Mucosa of descending colon (tissue), 3 donors: ENCODE data around the gene CAB39. TPM values are rescaled to one million over a fixed set of nuclear protein-coding genes. Genes with fewer than 3 reads are reported as not detected.

ENCODE experiments used
- ATAC-seq: fragments of 200-7000 bp; cut with Tn5 transposase; one replicate; pipeline ENCODE4 v1.9.1; 2020; ENCODE audit warnings: mild to moderate bottlenecking, moderate library complexity
- DNase-seq, 3 donors: peaks; one replicate each; pipeline ENCODE4 v3.0.0-alpha.2; 2020
- H3K36me3 ChIP-seq: fragments of 200-600 bp; one replicate; pipeline ENCODE4 v1.8.0; 2021; ENCODE audit warnings: low read depth, mild to moderate bottlenecking
- H3K4me1 ChIP-seq: fragments of 200-600 bp; one replicate; pipeline ENCODE4 v1.8.0; 2021; ENCODE audit warnings: low read depth, mild to moderate bottlenecking
- H3K4me3 ChIP-seq: fragments of 200-600 bp; one replicate; pipeline ENCODE4 v1.8.0; 2021; ENCODE audit warnings: mild to moderate bottlenecking
- H3K9me3 ChIP-seq: fragments of 200-600 bp; one replicate; pipeline ENCODE4 v1.8.0; 2021; ENCODE audit warnings: mild to moderate bottlenecking
- CTCF ChIP-seq: fragments of 200-600 bp; IDR thresholded peaks from one replicate; pipeline ENCODE4 v1.8.0; 2022; ENCODE audit warnings: antibody characterized with exemption, mild to moderate bottlenecking
- intact Hi-C, 2 donors: fragments of 100-400 bp; cut with DNase I in 1 of 2; cut with micrococcal nuclease in 1 of 2; formaldehyde crosslinking; loops; one replicate each; pipeline versions ENCODE4 v1.11.0 to v1.11.1; 2022; cut with DNase I, micrococcal nuclease
- total RNA-seq, 3 donors: library from RNA; stranded (reverse); fragmentation: NEBNext Ultra II Directional in 2 of 3; extraction: Animal tissue kit (Norgen Biotek cat#: 25700) in 2 of 3; gene quantifications; one replicate each; pipeline versions ENCODE4 v1.2.1 to v1.2.4, GENCODE V29; 2021 to 2023
- donor health status: DM: no; HTN: no; CAD: no; lungs with moderate emphysema.
- donor health status: DM: no; HTN: no; CAD: no.
- donor health status: DM: no; HTN: yes; CAD: no.

The CAB39 gene
- total RNA-seq, 3 donors from 2014 or later = 112 to 155 (median 115) TPM

GRCh38 chr2:230764346-230764745, 51.7 kb downstream of the CAB39 start:
- DNase-seq = no peak
- intact Hi-C loops = no loop called here
- Histone ChIP-seq H3K4me1 (no peaks in the 10 kb centered on the region), H3K36me3 (no peaks in the 10 kb centered on the region), H3K4me3 (no peak overlapping the region), H3K9me3 (no peaks in the 10 kb centered on the region)
- ATAC-seq = no peak
- TF ChIP-seq CTCF = no peak

GRCh38 chr2:230765611-230766300, 53.1 kb downstream of the CAB39 start:
- no peak for TF ChIP-seq CTCF
- no peak overlapping the region for H3K4me3 ChIP-seq
- ATAC-seq (no peak), DNase-seq (no peak)
- H3K4me1 ChIP-seq = no peaks in the 10 kb centered on the region
- no peaks in the 10 kb centered on the region for H3K9me3 ChIP-seq
- intact Hi-C loops = no loop called here
- H3K36me3 ChIP-seq = no peaks in the 10 kb centered on the region

- no peaks in the 10 kb centered on the region for H3K4me1 ChIP-seq
- no peak for ATAC-seq
- no peak for DNase-seq
- no peaks in the 10 kb centered on the region for H3K9me3 ChIP-seq
- intact Hi-C loops = no loop called here
- H3K36me3 ChIP-seq = no peaks in the 10 kb centered on the region
- no peak overlapping the region for H3K4me3 ChIP-seq
- TF ChIP-seq CTCF = no peak
Observed at GRCh38 chr2:230767862-230768388, 55.3 kb downstream of the CAB39 start.

GRCh38 chr2:230770804-230771203, 58.2 kb downstream of the CAB39 start:
- ATAC-seq (no peak), DNase-seq (no peak)
- Histone ChIP-seq H3K4me1 (no peaks in the 10 kb centered on the region), H3K9me3 (no peaks in the 10 kb centered on the region), H3K36me3 (no peaks in the 10 kb centered on the region), H3K4me3 (no peak overlapping the region)
- no peak for TF ChIP-seq CTCF
- intact Hi-C loops = no loop called here

- Histone ChIP-seq H3K9me3 (no peaks in the 10 kb centered on the region), H3K36me3 (no peaks in the 10 kb centered on the region), H3K4me1 (no peaks in the 10 kb centered on the region), H3K4me3 (no peak overlapping the region)
- TF ChIP-seq CTCF = no peak
- DNase-seq (no peak), ATAC-seq (no peak)
- intact Hi-C loops = no loop called here
Observed at GRCh38 chr2:230772156-230772555, 59.5 kb downstream of the CAB39 start.
